ENCODE results near the gene IL20RA. TPM values are rescaled to one million over a fixed set of nuclear protein-coding genes. Genes with fewer than 3 reads are reported as not detected.

IL20RA gene
- total and polyA plus RNA-seq, 4 donors = 0.39 TPM; not detected in 3

GRCh38 chr6:136990242-136990578 lies 54.6 kb downstream of the IL20RA start:
- Histone ChIP-seq H3K27ac (ENCODE audit: low read depth in 1 of 2, low read length in 2 of 2) (no peak overlapping the region), H3K4me3 (ENCODE audit: low read length in 2 of 2) (peak overlapping the region in 1 of 2 donors; percentile 2), H3K9me3 (ENCODE audit: control insufficient read depth, low read length) (no peaks in the 10 kb centered on the region), H3K4me1 (ENCODE audit: control insufficient read depth in 1 of 2, insufficient read depth in 2 of 2, low read length in 2 of 2) (no peaks in the 10 kb centered on the region), H3K36me3 (ENCODE audit: control insufficient read depth in 1 of 2, insufficient read depth in 2 of 2, low read length in 1 of 2) (no peaks in the 10 kb centered on the region), H3K27me3 (ENCODE audit: control insufficient read depth in 1 of 2, insufficient read depth in 2 of 2, low read length in 1 of 2) (peaks cover 0 to 1% of the 10 kb centered on the region in 2 donors)
- no peak for DNase-seq
- intact Hi-C loops (cut with DNase I) = no loop called here
- ATAC-seq (ENCODE audit: low FRiP score) = no peak
- 19 to 26% methylated on average over 4 of the region's 4 CpGs for WGBS, 2 donors

GRCh38 chr6:136989571-136990241 lies 55.1 kb downstream of the IL20RA start:
- intact Hi-C loops (cut with DNase I) = no loop called here
- Histone ChIP-seq H3K4me3 (ENCODE audit: low read length in 2 of 2) (peak overlapping the region in 1 of 2 donors; percentile 2), H3K27me3 (ENCODE audit: control insufficient read depth in 1 of 2, insufficient read depth in 2 of 2, low read length in 1 of 2) (peaks cover 0 to 1% of the 10 kb centered on the region in 2 donors), H3K9me3 (ENCODE audit: control insufficient read depth, low read length) (no peaks in the 10 kb centered on the region), H3K4me1 (ENCODE audit: control insufficient read depth in 1 of 2, insufficient read depth in 2 of 2, low read length in 2 of 2) (no peaks in the 10 kb centered on the region), H3K36me3 (ENCODE audit: control insufficient read depth in 1 of 2, insufficient read depth in 2 of 2, low read length in 1 of 2) (no peaks in the 10 kb centered on the region), H3K27ac (ENCODE audit: low read depth in 1 of 2, low read length in 2 of 2) (no peak overlapping the region)
- whole genome bisulfite sequencing, 2 donors = 0 to 1% methylated on average over 40 of the region's 40 CpGs
- DNase-seq (no peak), ATAC-seq (ENCODE audit: low FRiP score) (peak; percentile 69)

- 81% methylated on average over 4 of the region's 4 CpGs for WGBS, 2 donors
- ATAC-seq (ENCODE audit: low FRiP score) (no peak), DNase-seq (no peak)
- Histone ChIP-seq H3K9me3 (ENCODE audit: control insufficient read depth, low read length) (no peaks in the 10 kb centered on the region), H3K27ac (ENCODE audit: low read depth in 1 of 2, low read length in 2 of 2) (no peak overlapping the region), H3K36me3 (ENCODE audit: control insufficient read depth in 1 of 2, insufficient read depth in 2 of 2, low read length in 1 of 2) (no peaks in the 10 kb centered on the region), H3K27me3 (ENCODE audit: control insufficient read depth in 1 of 2, insufficient read depth in 2 of 2, low read length in 1 of 2) (no peaks in the 10 kb centered on the region), H3K4me1 (ENCODE audit: control insufficient read depth in 1 of 2, insufficient read depth in 2 of 2, low read length in 2 of 2) (no peaks in the 10 kb centered on the region), H3K4me3 (ENCODE audit: low read length in 2 of 2) (no peak overlapping the region)
- intact Hi-C loops (cut with DNase I) = no loop called here
Observed at GRCh38 chr6:136987526-136987925, 57.2 kb downstream of the IL20RA start.

DNA sequence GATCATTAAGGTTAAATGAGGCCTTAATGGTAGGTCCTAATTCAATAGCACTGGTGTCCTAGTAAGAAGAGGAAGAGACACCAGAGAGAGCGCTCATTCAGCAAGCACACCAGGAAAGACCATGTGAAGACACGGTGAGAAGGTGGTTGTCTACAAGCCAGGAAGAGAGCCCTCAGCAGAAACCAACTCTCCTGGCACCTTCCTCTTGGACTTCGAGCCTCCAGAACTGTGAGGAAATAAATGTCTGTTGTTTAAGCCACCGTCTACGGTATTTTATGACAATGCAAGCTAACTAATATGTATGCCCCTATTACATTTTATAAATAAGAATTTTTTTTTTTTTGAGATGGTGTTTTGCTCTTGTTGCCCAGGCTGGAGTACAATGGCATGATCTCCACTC lies 59.3 kb downstream of the IL20RA start:
- 93 to 96% methylated on average over 5 of the region's 5 CpGs for WGBS, 2 donors

GRCh38 chr6:136984578-136984977 lies 60.2 kb downstream of the IL20RA start:
- H3K27ac ChIP-seq (ENCODE audit: low read depth in 1 of 2, low read length in 2 of 2) = no peak overlapping the region
- intact Hi-C loops (cut with DNase I) = no loop called here
- H3K4me3 ChIP-seq (ENCODE audit: low read length in 2 of 2) = no peak overlapping the region
- peaks cover 0 to 1% of the 10 kb centered on the region in 2 donors for H3K27me3 ChIP-seq (ENCODE audit: control insufficient read depth in 1 of 2, insufficient read depth in 2 of 2, low read length in 1 of 2)
- DNase-seq = no peak
- no peaks in the 10 kb centered on the region for H3K36me3 ChIP-seq (ENCODE audit: control insufficient read depth in 1 of 2, insufficient read depth in 2 of 2, low read length in 1 of 2)
- 87 to 95% methylated on average over 4 of the region's 4 CpGs for WGBS, 2 donors
- H3K4me1 ChIP-seq (ENCODE audit: control insufficient read depth in 1 of 2, insufficient read depth in 2 of 2, low read length in 2 of 2) = no peaks in the 10 kb centered on the region
- no peak for ATAC-seq (ENCODE audit: low FRiP score)
- no peaks in the 10 kb centered on the region for H3K9me3 ChIP-seq (ENCODE audit: control insufficient read depth, low read length)

More for the DNA sequence above, 59.3 kb downstream of the IL20RA start:
- no peaks in the 10 kb centered on the region for H3K9me3 ChIP-seq (ENCODE audit: control insufficient read depth, low read length)
- DNase-seq = no peak
- ATAC-seq (ENCODE audit: low FRiP score) = no peak
- no peak overlapping the region for H3K4me3 ChIP-seq (ENCODE audit: low read length in 2 of 2)
- intact Hi-C loops (cut with DNase I) = no loop called here
- no peaks in the 10 kb centered on the region for H3K36me3 ChIP-seq (ENCODE audit: control insufficient read depth in 1 of 2, insufficient read depth in 2 of 2, low read length in 1 of 2)
- H3K4me1 ChIP-seq (ENCODE audit: control insufficient read depth in 1 of 2, insufficient read depth in 2 of 2, low read length in 2 of 2) = no peaks in the 10 kb centered on the region
- H3K27ac ChIP-seq (ENCODE audit: low read depth in 1 of 2, low read length in 2 of 2) = no peak overlapping the region
- H3K27me3 ChIP-seq (ENCODE audit: control insufficient read depth in 1 of 2, insufficient read depth in 2 of 2, low read length in 1 of 2) = no peaks in the 10 kb centered on the region

DNA sequence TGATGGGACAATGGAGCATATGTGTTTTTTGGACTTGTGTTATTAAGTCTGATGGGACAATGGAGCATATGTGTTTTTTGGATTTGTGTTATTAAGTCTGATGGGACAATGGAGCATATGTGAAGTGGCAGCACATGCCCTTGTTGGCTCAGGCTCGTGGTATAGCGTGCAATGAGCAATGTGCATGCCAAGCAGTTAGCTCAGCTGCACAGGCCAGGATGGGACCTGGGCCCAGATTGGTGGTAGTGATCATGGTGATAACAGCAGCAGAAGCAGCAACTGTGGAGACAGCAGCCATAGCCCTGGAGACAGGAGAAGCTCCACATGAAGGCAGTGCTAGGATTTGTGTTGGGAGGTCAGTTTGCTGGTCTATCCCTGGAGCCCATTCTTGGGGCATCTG lies 61.1 kb downstream of the IL20RA start:
- intact Hi-C loops (cut with DNase I) = no loop called here
- Histone ChIP-seq H3K9me3 (ENCODE audit: control insufficient read depth, low read length) (no peaks in the 10 kb centered on the region), H3K4me3 (ENCODE audit: low read length in 2 of 2) (no peak overlapping the region), H3K4me1 (ENCODE audit: control insufficient read depth in 1 of 2, insufficient read depth in 2 of 2, low read length in 2 of 2) (no peaks in the 10 kb centered on the region), H3K36me3 (ENCODE audit: control insufficient read depth in 1 of 2, insufficient read depth in 2 of 2, low read length in 1 of 2) (no peaks in the 10 kb centered on the region), H3K27me3 (ENCODE audit: control insufficient read depth in 1 of 2, insufficient read depth in 2 of 2, low read length in 1 of 2) (peaks cover 0 to 1% of the 10 kb centered on the region in 2 donors), H3K27ac (ENCODE audit: low read depth in 1 of 2, low read length in 2 of 2) (no peak overlapping the region)
- DNase-seq (no peak), ATAC-seq (ENCODE audit: low FRiP score) (no peak)
- WGBS, 2 donors = 33 to 43% methylated on average over 2 of the region's 2 CpGs

GRCh38 chr6:136982928-136983327 lies 61.8 kb downstream of the IL20RA start:
- Histone ChIP-seq H3K4me3 (ENCODE audit: low read length in 2 of 2) (no peak overlapping the region), H3K27me3 (ENCODE audit: control insufficient read depth in 1 of 2, insufficient read depth in 2 of 2, low read length in 1 of 2) (peaks cover 0 to 1% of the 10 kb centered on the region in 2 donors), H3K4me1 (ENCODE audit: control insufficient read depth in 1 of 2, insufficient read depth in 2 of 2, low read length in 2 of 2) (no peaks in the 10 kb centered on the region), H3K9me3 (ENCODE audit: control insufficient read depth, low read length) (no peaks in the 10 kb centered on the region), H3K36me3 (ENCODE audit: control insufficient read depth in 1 of 2, insufficient read depth in 2 of 2, low read length in 1 of 2) (no peaks in the 10 kb centered on the region), H3K27ac (ENCODE audit: low read depth in 1 of 2, low read length in 2 of 2) (no peak overlapping the region)
- DNase-seq = no peak
- WGBS, 2 donors = 57 to 58% methylated on average over 4 of the region's 4 CpGs
- no peak for ATAC-seq (ENCODE audit: low FRiP score)
- intact Hi-C loops (cut with DNase I) = no loop called here

- DNase-seq (no peak), ATAC-seq (ENCODE audit: low FRiP score) (no peak)
- 19 to 43% methylated on average over 5 of the region's 5 CpGs for WGBS, 2 donors
- H3K36me3 ChIP-seq (ENCODE audit: control insufficient read depth in 1 of 2, insufficient read depth in 2 of 2, low read length in 1 of 2) = no peaks in the 10 kb centered on the region
- H3K9me3 ChIP-seq (ENCODE audit: control insufficient read depth, low read length) = no peaks in the 10 kb centered on the region
- no peaks in the 10 kb centered on the region for H3K4me1 ChIP-seq (ENCODE audit: control insufficient read depth in 1 of 2, insufficient read depth in 2 of 2, low read length in 2 of 2)
- no peak overlapping the region for H3K4me3 ChIP-seq (ENCODE audit: low read length in 2 of 2)
- intact Hi-C loops (cut with DNase I) = no loop called here
- no peak overlapping the region for H3K27ac ChIP-seq (ENCODE audit: low read depth in 1 of 2, low read length in 2 of 2)
- peaks cover 0 to 1% of the 10 kb centered on the region in 2 donors for H3K27me3 ChIP-seq (ENCODE audit: control insufficient read depth in 1 of 2, insufficient read depth in 2 of 2, low read length in 1 of 2)
Observed at GRCh38 chr6:136980070-136980469, 64.7 kb downstream of the IL20RA start.

DNA sequence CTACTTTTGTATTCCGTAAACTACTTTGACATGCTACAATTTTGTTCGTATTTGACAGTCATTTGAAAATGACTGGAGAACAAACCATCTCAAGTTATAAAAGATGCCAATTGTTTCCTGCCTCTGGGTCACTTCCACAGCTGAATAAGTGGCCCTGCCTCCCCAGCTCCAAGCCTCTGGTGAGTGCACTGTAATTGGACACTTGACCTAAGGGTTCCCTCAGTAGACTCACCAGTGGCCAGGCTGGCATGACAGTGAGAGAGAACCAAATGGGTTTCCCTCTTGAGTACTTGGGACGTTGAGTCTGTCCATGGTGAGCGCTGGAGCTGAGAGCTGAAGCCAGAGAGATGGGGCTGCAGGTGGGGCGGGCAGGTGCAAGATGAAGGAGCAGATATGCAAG lies 65.6 kb downstream of the IL20RA start:
- Histone ChIP-seq H3K36me3 (ENCODE audit: control insufficient read depth in 1 of 2, insufficient read depth in 2 of 2, low read length in 1 of 2) (no peaks in the 10 kb centered on the region), H3K27me3 (ENCODE audit: control insufficient read depth in 1 of 2, insufficient read depth in 2 of 2, low read length in 1 of 2) (peaks cover 0 to 1% of the 10 kb centered on the region in 2 donors), H3K4me3 (ENCODE audit: low read length in 2 of 2) (no peak overlapping the region), H3K27ac (ENCODE audit: low read depth in 1 of 2, low read length in 2 of 2) (no peak overlapping the region), H3K4me1 (ENCODE audit: control insufficient read depth in 1 of 2, insufficient read depth in 2 of 2, low read length in 2 of 2) (no peaks in the 10 kb centered on the region), H3K9me3 (ENCODE audit: control insufficient read depth, low read length) (no peaks in the 10 kb centered on the region)
- DNase-seq (no peak), ATAC-seq (ENCODE audit: low FRiP score) (no peak)
- intact Hi-C loops (cut with DNase I) = no loop called here
- WGBS, 2 donors = 78 to 84% methylated on average over 5 of the region's 5 CpGs
